ENCODE data around the gene MAP7.

MAP7 gene

DNA sequence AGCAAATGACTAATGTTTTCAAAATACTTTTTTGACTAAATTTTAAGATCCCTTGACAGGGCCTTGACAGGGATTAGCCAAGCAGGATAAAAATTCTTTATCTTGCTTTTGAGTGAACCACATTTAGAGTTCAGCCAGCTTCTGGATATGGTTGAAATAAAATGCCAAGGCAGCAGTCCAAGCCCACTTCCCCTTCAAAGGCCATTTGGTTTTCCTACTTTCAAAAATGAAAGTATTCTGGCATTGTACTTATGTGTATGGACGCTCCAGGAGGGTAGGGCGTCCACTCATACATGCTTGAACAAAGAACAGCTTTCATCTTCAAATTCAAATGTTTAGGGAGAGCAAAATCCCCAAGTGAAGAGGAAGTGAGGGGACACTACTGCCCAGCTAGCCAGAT is 178.3 kb downstream of the MAP7 start:
- TF ChIP-seq POLR2A (IDR thresholded peaks at IDR 0.05; ENCODE audit: low read depth, low read length), result no peak
- TF ChIP-seq PAX5 (IDR thresholded peaks at IDR 0.05; ENCODE audit: insufficient read depth, low read length, severe bottlenecking), result no peak
- TF ChIP-seq POU2F2 (IDR thresholded peaks at IDR 0.05; ENCODE audit: low read depth, low read length), result no peak
- TF ChIP-seq POLR2AphosphoS5 (IDR thresholded peaks at IDR 0.05; ENCODE audit: low read depth, low read length), result no peak
- no peak for TF ChIP-seq SPI1 (IDR thresholded peaks at IDR 0.05; ENCODE audit: low read depth, low read length)
- no peak for TF ChIP-seq TAF1 (IDR thresholded peaks at IDR 0.05; ENCODE audit: low read depth, low read length)
- no peak for DNase-seq (ENCODE audit: insufficient read length, low spot score)
- no peak for FAIRE-seq

DNA sequence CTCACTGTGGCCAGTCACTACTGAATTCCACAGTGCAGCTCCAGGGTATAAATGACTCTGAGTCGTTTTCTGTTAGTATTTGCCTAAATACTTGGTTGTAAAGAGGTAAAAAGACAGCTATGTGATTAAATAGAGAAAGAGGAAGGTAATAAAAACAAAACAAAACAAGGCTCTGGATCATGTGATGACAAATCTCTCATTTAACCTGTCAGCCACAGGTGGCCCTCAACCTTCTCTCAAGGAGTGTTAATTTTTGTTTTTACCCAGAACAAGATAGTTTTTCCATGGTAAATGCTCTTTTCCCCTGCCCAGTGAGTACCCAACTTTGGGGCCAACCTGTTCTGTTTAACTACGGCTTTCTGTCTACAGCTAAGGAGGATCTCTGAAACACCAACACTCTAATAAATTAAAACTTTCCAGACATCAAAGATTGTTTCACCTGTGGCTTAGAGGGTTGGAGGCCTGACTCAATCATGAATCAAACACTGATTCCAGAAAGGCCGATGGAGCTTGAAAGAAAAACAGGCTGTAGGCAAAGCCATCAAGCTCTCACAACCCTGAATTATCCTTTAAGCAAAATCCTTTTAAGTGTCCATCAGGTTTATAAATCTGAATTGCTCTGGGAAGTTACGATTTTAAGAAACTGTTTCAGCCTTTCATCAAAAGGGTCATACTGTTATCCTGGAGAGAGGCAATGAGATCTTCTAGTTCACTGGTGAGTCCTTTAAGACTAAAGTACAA is 179.1 kb downstream of the MAP7 start:
- TF ChIP-seq POU2F2 (IDR thresholded peaks at IDR 0.05; ENCODE audit: low read depth, low read length), result no peak
- no peak for FAIRE-seq
- no peak for DNase-seq (ENCODE audit: insufficient read length, low spot score)

DNA sequence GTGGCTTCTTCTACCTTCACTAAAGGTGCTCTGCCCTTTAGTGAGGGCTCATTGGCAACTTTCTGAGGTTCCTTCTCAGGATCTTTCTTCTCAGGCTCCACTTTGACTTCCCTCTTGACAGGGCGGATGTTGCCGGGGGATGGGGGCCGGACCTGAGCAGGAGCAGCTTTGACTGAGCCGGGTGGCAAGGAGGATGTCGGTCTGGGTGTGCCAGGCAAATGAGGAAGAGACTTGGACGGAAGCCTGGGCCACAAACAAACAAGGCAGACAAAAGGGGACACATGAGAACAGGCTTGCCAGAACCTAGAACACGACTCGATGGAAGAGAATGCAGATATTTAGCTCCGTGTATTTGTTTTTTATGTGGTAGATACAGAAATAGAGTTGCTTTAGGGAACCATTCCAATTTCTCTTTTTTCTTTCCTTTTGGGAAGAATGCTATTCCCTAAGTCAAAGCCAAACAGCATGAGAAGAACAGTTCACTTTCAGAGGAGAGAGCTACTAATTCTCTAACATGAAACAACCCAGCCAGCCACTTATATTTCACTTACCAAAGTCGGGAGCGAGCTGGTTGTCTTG is 184.4 kb downstream of the MAP7 start:
- FAIRE-seq (no peak), DNase-seq (ENCODE audit: insufficient read length, low spot score) (no peak)
- TF ChIP-seq POLR2AphosphoS5 (IDR thresholded peaks at IDR 0.05; ENCODE audit: low read depth, low read length) (no peak), SPI1 (IDR thresholded peaks at IDR 0.05; ENCODE audit: low read depth, low read length) (no peak), PAX5 (IDR thresholded peaks at IDR 0.05; ENCODE audit: insufficient read depth, low read length, severe bottlenecking) (no peak), POU2F2 (IDR thresholded peaks at IDR 0.05; ENCODE audit: low read depth, low read length) (no peak), POLR2A (IDR thresholded peaks at IDR 0.05; ENCODE audit: low read depth, low read length) (no peak), TAF1 (IDR thresholded peaks at IDR 0.05; ENCODE audit: low read depth, low read length) (no peak)

DNA sequence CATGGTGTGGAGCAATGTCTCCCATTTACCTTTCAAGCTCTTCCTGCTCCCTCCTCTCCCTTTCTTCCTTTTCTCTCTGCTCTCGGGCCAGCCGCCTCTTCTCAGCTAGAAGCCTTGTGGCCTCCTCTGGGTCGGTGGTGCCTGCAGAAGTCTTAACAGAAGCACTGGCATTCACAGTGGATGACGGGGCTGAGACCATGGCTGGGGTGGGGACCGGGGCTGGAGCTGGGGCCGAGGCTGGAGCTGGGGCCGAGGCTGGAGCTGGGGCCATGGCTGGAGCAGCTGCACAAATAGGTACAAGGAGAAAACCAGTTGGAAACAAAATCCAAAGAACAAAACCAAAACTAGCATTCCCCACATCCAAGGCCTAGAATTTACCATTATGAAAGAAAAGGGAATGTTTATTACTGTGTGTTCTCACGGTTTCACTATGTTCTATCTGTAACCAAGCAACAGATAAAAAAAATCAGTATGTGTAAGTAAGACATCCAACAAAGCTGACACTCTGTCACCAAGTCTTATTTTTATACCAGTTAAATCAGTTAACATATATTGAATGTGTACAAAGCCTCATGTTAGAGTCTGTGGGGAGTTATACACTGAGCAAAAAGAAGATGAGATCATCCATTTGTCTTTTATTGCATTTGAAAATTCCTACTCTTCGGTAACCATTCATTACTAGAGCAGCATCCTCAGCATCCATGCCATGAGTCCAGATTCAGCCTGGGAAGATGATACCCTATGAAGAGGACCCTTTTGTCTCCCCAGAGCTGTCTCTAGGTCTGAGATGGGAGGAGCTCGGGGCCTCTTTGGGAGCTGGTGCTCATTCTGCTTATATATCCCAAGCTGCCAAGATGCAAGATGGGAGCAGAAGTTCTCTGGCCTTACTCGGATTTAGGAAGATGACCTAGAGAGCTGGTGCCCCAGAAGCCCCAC is 187.5 kb downstream of the MAP7 start:
- FAIRE-seq (no peak), DNase-seq (ENCODE audit: insufficient read length, low spot score) (no peak)
- TF ChIP-seq SPI1 (IDR thresholded peaks at IDR 0.05; ENCODE audit: low read depth, low read length), result no peak
- no peak for TF ChIP-seq TAF1 (IDR thresholded peaks at IDR 0.05; ENCODE audit: low read depth, low read length)
- TF ChIP-seq POLR2AphosphoS5 (IDR thresholded peaks at IDR 0.05; ENCODE audit: low read depth, low read length), result no peak
- no peak for TF ChIP-seq POU2F2 (IDR thresholded peaks at IDR 0.05; ENCODE audit: low read depth, low read length)
- TF ChIP-seq POLR2A (IDR thresholded peaks at IDR 0.05; ENCODE audit: low read depth, low read length), result no peak
- no peak for TF ChIP-seq PAX5 (IDR thresholded peaks at IDR 0.05; ENCODE audit: insufficient read depth, low read length, severe bottlenecking)

- DNase-seq (ENCODE audit: insufficient read length, low spot score), result no peak
- TF ChIP-seq TAF1 (IDR thresholded peaks at IDR 0.05; ENCODE audit: low read depth, low read length), result no peak
- no peak for TF ChIP-seq POLR2A (IDR thresholded peaks at IDR 0.05; ENCODE audit: low read depth, low read length)
- TF ChIP-seq SPI1 (IDR thresholded peaks at IDR 0.05; ENCODE audit: low read depth, low read length), result no peak
- no peak for TF ChIP-seq POU2F2 (IDR thresholded peaks at IDR 0.05; ENCODE audit: low read depth, low read length)
- TF ChIP-seq POLR2AphosphoS5 (IDR thresholded peaks at IDR 0.05; ENCODE audit: low read depth, low read length), result no peak
- no peak for TF ChIP-seq PAX5 (IDR thresholded peaks at IDR 0.05; ENCODE audit: insufficient read depth, low read length, severe bottlenecking)
- FAIRE-seq, result no peak
These were observed 188.4 kb downstream of the MAP7 start for GRCh38 chr6:136361787-136362186.

- TF ChIP-seq PAX5 (IDR thresholded peaks at IDR 0.05; ENCODE audit: insufficient read depth, low read length, severe bottlenecking) (no peak), POLR2A (IDR thresholded peaks at IDR 0.05; ENCODE audit: low read depth, low read length) (no peak), TAF1 (IDR thresholded peaks at IDR 0.05; ENCODE audit: low read depth, low read length) (no peak), POU2F2 (IDR thresholded peaks at IDR 0.05; ENCODE audit: low read depth, low read length) (no peak), SPI1 (IDR thresholded peaks at IDR 0.05; ENCODE audit: low read depth, low read length) (no peak), POLR2AphosphoS5 (IDR thresholded peaks at IDR 0.05; ENCODE audit: low read depth, low read length) (no peak)
- no peak for FAIRE-seq
These were observed 189.4 kb downstream of the MAP7 start for GRCh38 chr6:136360783-136361182.

GRCh38 chr6:136359851-136360250 is 190.4 kb downstream of the MAP7 start:
- DNase-seq (ENCODE audit: insufficient read length, low spot score) (no peak), FAIRE-seq (no peak)
- TF ChIP-seq POU2F2 (IDR thresholded peaks at IDR 0.05; ENCODE audit: low read depth, low read length) (no peak), PAX5 (IDR thresholded peaks at IDR 0.05; ENCODE audit: insufficient read depth, low read length, severe bottlenecking) (no peak), POLR2AphosphoS5 (IDR thresholded peaks at IDR 0.05; ENCODE audit: low read depth, low read length) (no peak), TAF1 (IDR thresholded peaks at IDR 0.05; ENCODE audit: low read depth, low read length) (no peak), POLR2A (IDR thresholded peaks at IDR 0.05; ENCODE audit: low read depth, low read length) (no peak), SPI1 (IDR thresholded peaks at IDR 0.05; ENCODE audit: low read depth, low read length) (no peak)

More at GRCh38 chr6:136360783-136361182, 189.4 kb downstream of the MAP7 start:
- DNase-seq (ENCODE audit: insufficient read length, low spot score), result no peak

DNA sequence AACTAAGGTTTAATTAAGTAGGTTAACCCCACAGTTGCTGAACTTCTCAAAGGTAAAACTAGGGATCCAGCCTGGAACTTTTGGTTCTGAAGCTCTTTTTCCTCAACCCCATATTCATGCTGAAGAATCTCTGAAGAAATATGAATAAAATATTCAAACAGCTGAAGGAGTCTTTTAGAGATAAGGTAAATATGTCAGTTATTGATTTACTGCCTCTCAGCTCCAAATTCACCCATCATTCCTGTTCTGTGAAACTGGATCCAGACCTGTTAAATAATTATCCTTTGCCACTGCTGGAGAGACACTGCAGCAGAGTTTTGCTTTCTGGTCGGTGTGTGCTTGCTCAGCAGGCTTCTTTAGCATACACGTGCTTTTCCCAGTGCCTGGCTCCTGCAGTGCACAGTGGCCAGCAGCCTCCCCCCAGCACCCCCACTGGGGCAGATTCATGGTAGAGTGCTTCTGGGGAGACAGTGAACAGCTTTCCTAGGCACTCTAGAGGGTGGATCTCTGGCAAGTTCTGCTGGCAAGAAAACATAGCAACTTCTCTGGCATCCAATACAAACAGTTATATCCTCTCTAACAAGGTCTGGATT is 198.6 kb downstream of the MAP7 start:
- no peak for TF ChIP-seq TAF1 (IDR thresholded peaks at IDR 0.05; ENCODE audit: low read depth, low read length)
- no peak for TF ChIP-seq SPI1 (IDR thresholded peaks at IDR 0.05; ENCODE audit: low read depth, low read length)
- TF ChIP-seq POU2F2 (IDR thresholded peaks at IDR 0.05; ENCODE audit: low read depth, low read length), result no peak
- no peak for TF ChIP-seq POLR2A (IDR thresholded peaks at IDR 0.05; ENCODE audit: low read depth, low read length)
- no peak for TF ChIP-seq PAX5 (IDR thresholded peaks at IDR 0.05; ENCODE audit: insufficient read depth, low read length, severe bottlenecking)
- no peak for TF ChIP-seq POLR2AphosphoS5 (IDR thresholded peaks at IDR 0.05; ENCODE audit: low read depth, low read length)
- DNase-seq (ENCODE audit: insufficient read length, low spot score) (no peak), FAIRE-seq (no peak)

- FAIRE-seq (no peak), DNase-seq (ENCODE audit: insufficient read length, low spot score) (no peak)
- TF ChIP-seq POU2F2 (IDR thresholded peaks at IDR 0.05; ENCODE audit: low read depth, low read length) (no peak), TAF1 (IDR thresholded peaks at IDR 0.05; ENCODE audit: low read depth, low read length) (no peak), PAX5 (IDR thresholded peaks at IDR 0.05; ENCODE audit: insufficient read depth, low read length, severe bottlenecking) (no peak), POLR2AphosphoS5 (IDR thresholded peaks at IDR 0.05; ENCODE audit: low read depth, low read length) (no peak), SPI1 (IDR thresholded peaks at IDR 0.05; ENCODE audit: low read depth, low read length) (no peak), POLR2A (IDR thresholded peaks at IDR 0.05; ENCODE audit: low read depth, low read length) (no peak)
These were observed 199.3 kb downstream of the MAP7 start for GRCh38 chr6:136350914-136351313.

Measured in GM12891 (cell line).